Measurements from ENCODE around the gene ADGRL1. TPM values are rescaled to one million over a fixed set of nuclear protein-coding genes. Genes with fewer than 3 reads are reported as not detected.

Gene ADGRL1
- total RNA-seq, 1 donor from 2014 or later, result 68.1 TPM

DNA sequence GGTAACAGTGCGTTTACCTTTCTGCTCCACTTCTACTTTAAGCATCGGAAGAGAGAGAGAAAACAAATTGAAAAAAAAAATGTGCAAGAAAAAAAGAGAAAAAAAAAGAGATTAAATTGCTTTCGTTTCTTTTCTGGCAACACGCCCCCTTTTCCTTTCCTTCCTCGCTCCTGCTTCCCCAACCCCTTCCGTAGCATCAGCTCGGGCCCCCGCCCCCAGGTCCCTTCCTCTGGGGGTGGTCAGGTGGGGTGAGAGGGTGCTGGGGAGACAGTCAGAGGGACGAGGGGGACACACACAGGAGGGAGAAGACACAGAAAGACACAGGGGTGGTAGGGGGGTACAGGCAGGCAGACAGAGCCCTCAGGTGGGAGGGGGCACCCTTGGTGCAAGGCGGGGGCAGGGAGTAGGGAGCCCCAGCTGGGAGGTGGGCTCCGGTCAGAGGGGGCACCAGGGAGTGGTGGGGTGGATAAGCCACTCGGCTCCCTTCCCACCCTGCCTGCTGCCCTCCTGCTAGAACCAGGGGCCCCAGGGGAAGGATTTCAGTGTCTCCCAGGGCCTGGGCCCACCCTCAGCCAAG is 38.9 kb downstream of the ADGRL1 start:
- DNase-seq, result no peak
- no peak for TF ChIP-seq CTCF (IDR thresholded peaks at IDR 0.05; ENCODE audit: partially characterized antibody, unreplicated experiment)
- no peak overlapping the region for H3K27ac Mint-ChIP-seq (ENCODE audit: unreplicated experiment)
- H3K27me3 Mint-ChIP-seq (ENCODE audit: unreplicated experiment), result peaks cover 13% of the 10 kb centered on the region
- peaks cover 19% of the 10 kb centered on the region for H3K4me1 Mint-ChIP-seq (ENCODE audit: low read depth, unreplicated experiment)
- peaks cover 8% of the 10 kb centered on the region for H3K36me3 Mint-ChIP-seq (ENCODE audit: unreplicated experiment)
- peaks cover 5% of the 10 kb centered on the region for H3K9me3 Mint-ChIP-seq (ENCODE audit: unreplicated experiment)
- no peak overlapping the region for H3K4me3 Mint-ChIP-seq (ENCODE audit: unreplicated experiment)

- no peak overlapping the region for H3K4me3 Mint-ChIP-seq (ENCODE audit: unreplicated experiment)
- peaks cover 5% of the 10 kb centered on the region for H3K9me3 Mint-ChIP-seq (ENCODE audit: unreplicated experiment)
- TF ChIP-seq CTCF (IDR thresholded peaks at IDR 0.05; ENCODE audit: partially characterized antibody, unreplicated experiment), result no peak
- H3K27me3 Mint-ChIP-seq (ENCODE audit: unreplicated experiment), result peaks cover 16% of the 10 kb centered on the region
- peaks cover 6% of the 10 kb centered on the region for H3K36me3 Mint-ChIP-seq (ENCODE audit: unreplicated experiment)
- DNase-seq, result no peak
- H3K4me1 Mint-ChIP-seq (ENCODE audit: low read depth, unreplicated experiment), result peaks cover 19% of the 10 kb centered on the region
- H3K27ac Mint-ChIP-seq (ENCODE audit: unreplicated experiment), result no peak overlapping the region
Observed at GRCh38 chr19:14165990-14166830, 39.8 kb downstream of the ADGRL1 start.

DNA sequence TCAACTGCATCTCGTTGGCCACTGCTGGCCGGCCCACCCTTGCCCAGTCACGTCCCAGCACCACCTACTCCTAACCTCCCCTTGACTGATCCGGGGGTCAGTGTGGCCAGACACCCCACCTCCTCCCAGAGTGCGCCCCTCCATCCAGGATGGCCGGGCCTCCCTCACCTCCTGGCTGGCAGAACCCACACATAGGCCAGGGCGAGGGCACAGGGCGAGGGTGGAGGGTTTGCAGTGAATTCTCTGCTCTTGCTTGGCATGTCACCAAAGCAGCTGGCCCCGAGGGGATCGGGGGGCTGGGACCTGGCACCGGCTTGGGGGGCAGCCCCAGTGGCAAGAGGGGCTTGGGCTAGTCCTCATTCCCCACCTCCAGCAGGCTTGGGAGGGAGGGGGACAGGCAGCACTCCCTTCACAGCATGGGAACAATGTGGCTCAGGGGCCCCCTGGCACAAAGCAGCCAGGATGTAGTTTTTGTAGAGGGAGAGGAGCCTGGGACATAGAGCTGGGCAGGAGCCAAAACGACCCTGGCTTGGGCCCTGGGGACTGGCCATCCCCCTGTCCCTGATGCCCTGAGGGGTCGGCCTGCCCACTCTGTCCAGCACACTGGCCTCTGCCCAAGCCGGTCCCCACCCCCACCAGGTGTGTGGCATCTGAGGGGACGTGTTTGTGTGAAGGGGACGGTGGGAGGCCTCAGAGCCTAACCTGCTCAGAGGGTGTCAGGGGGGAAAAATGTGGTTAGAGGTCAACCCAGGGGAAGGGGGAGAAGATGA is 41.1 kb downstream of the ADGRL1 start:
- H3K27ac Mint-ChIP-seq (ENCODE audit: unreplicated experiment), result no peak overlapping the region
- H3K36me3 Mint-ChIP-seq (ENCODE audit: unreplicated experiment), result no peaks in the 10 kb centered on the region
- no peak for DNase-seq
- H3K4me3 Mint-ChIP-seq (ENCODE audit: unreplicated experiment), result no peak overlapping the region
- H3K27me3 Mint-ChIP-seq (ENCODE audit: unreplicated experiment), result peaks cover 9% of the 10 kb centered on the region
- peaks cover 6% of the 10 kb centered on the region for H3K9me3 Mint-ChIP-seq (ENCODE audit: unreplicated experiment)
- TF ChIP-seq CTCF (IDR thresholded peaks at IDR 0.05; ENCODE audit: partially characterized antibody, unreplicated experiment), result no peak
- H3K4me1 Mint-ChIP-seq (ENCODE audit: low read depth, unreplicated experiment), result peaks cover 24% of the 10 kb centered on the region

- no peak for DNase-seq
- Mint-ChIP-seq H3K4me3 (ENCODE audit: unreplicated experiment) (peak overlapping the region; percentile 55), H3K27ac (ENCODE audit: unreplicated experiment) (no peak overlapping the region), H3K9me3 (ENCODE audit: unreplicated experiment) (peaks cover 6% of the 10 kb centered on the region), H3K4me1 (ENCODE audit: low read depth, unreplicated experiment) (peaks cover 24% of the 10 kb centered on the region), H3K27me3 (ENCODE audit: unreplicated experiment) (peaks cover 10% of the 10 kb centered on the region), H3K36me3 (ENCODE audit: unreplicated experiment) (no peaks in the 10 kb centered on the region)
- no peak for TF ChIP-seq CTCF (IDR thresholded peaks at IDR 0.05; ENCODE audit: partially characterized antibody, unreplicated experiment)
Observed at GRCh38 chr19:14164082-14164481, 41.9 kb downstream of the ADGRL1 start.

All from glutamatergic neuron (in vitro differentiated cells).